ENCODE results near the gene PPAT.
"Not testable (repeated sequence)": the region's sequence is repeated elsewhere in the genome, so short reads cannot be mapped to it uniquely, and the experiment has no call there.

PPAT gene

DNA sequence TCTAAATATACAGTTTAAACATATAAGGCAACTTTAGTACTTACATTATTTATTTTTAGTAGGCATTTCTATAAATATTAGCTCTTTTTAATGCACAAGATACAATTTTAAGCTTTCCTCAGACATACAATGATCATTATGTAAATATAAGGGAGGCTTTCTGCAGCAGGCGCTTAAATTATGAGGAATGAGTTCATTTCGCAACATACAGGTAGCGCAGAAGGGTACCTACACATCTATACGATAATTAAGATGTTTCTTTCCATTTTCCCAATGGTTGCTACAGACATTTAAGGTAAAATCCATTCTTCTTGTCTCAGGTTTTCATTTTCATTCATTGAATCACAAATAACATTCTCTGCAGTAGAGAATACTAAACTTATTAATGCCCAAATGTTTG, 49.3 kb downstream of the PPAT start:
- ATAC-seq: no peak
- DNase-seq: no peak

DNA sequence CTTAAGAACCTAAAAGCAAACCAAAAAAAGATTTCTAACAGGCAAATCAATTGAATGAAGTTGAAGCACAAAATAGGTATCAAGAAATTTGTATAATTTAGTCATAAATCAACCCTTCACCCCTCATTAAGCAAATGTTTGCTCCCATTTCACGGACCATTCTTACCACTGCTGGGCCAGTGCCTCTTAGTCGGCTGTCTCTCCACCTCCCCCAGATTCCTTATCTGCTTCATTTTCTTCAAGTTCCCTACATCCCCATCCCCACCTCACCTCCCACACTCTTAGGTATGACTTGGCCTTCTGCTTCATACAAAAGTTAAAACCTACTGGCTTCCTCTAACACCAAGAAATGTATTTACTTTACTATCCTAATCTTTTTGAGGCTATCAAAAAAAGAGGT, 60.0 kb downstream of the PPAT start:
- DNase-seq (no peak), ATAC-seq (no peak)

GRCh38 chr4:56374956-56375355, 60.5 kb downstream of the PPAT start:
- DNase-seq: no peak
- no peak for ATAC-seq

- ATAC-seq: no peak
- DNase-seq: no peak
Measured at GRCh38 chr4:56372774-56373173, 62.6 kb downstream of the PPAT start.

- DNase-seq (no peak), ATAC-seq (no peak)
Measured at GRCh38 chr4:56371426-56372220, 63.8 kb downstream of the PPAT start.

DNA sequence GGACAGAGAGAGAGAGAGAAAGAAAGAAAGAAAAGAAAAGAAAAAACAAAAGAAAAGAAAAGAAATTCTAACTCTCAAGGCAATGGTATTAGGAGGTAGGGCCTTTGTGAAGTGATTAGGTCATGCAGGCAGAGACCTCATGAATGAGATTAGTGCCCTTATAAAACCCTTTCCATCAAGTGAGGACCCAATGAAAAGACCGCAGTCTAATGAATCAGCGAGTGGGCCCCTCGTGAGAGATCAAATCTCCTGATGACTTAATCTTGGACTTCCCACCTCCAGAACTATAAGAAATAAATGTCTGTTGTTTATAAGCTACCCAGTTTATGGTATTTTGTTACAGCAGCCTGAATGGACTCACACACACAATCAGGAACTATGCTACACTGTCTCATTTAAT, 65.0 kb downstream of the PPAT start:
- no peak for ATAC-seq
- DNase-seq: no peak

DNA sequence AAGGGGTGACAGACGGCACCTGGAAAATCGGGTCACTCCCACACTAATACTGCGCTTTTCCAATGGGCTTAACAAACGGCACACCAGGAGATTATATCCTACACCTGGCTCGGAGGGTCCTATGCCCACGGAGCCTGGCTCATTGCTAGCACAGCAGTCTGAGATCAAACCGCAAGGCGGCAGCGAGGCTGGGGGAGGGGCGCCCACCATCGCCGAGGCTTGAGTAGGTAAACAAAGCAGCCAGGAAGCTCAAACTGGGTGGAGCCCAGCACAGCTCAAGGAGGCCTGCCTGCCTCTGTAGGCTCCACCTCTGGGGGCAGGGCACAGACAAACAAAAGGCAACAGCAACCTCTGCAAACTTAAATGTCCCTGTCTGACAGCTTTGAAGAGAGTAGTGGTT, 72.4 kb downstream of the PPAT start:
- ATAC-seq, DNase-seq: not testable (repeated sequence)

GRCh38 chr4:56360071-56360470, 75.3 kb downstream of the PPAT start:
- DNase-seq (no peak), ATAC-seq (no peak)

DNA sequence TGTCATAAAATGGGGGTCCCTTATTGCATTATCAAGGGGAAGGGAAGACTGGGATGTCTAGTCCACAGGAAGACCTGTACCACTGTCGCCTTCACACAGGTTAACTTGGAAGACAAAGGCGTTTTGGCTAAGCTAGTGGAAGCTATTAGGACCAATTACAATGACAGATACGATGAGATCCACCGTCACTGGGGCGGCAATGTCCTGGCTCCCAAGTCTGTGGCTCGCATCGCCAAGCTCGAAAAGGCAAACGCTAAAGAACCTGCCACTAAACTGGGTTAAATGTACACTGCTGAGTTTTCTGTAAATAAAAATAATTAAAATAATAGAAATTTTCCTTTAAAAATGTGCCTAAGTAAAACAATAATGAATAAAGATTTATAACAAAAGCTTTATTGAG, 78.8 kb downstream of the PPAT start:
- ATAC-seq (no peak), DNase-seq (no peak)

DNA sequence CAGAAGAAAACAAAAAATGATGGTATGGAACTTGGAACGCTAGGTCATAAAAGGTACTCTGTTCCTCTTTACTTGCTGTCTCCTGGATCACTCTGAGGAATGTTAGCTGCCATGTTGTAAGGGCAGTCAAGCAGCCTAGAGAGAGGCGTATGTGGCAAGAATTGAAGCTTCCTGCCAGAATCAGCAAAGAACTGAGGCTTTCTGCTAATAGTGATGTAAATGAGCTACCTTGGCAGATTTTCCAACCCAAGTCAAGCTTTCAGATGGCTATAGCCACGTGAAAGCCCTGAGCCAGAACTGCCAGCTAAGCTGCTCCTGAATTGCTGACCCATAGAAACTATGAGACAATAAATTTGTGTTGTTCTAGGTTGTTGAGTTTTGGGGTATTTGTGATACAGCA, 86.8 kb downstream of the PPAT start:
- DNase-seq (no peak), ATAC-seq (no peak)

DNA sequence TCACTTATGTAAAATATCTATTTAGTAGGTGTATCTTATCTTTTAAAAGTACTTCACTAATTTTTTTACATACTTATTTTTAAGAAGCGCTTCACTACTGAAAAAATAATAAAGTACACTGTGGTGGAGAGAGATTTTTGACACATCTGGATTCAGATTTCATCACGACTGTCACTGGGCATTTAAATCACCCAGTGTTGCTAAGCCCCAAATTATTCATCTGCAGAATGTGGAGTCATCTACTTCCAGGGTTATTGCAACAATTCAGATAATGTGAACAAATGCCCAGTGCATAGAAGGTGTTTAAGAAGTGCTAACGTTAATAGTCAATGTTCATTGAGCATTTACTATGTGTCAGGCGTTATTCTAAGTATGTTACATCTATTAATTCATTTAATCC, 90.0 kb downstream of the PPAT start:
- DNase-seq (no peak), ATAC-seq (no peak)

Data from stimulated activated naive CD8-positive, alpha-beta T cell treated with anti-CD3 and anti-CD28 coated beads, Interleukin-15, Interleukin-2, amounts not matched to agents 100 U/mL and 50 U/mL, for 24 hours (primary cell).